H9 (cell line): ENCODE measurements around the gene GRIPAP1. TPM values are rescaled to one million over a fixed set of nuclear protein-coding genes. Genes with fewer than 3 reads are reported as not detected.

ENCODE experiments used
- DNase-seq: peaks from one replicate; pipeline ENCODE4 v3.0.0-alpha.2; 2017
- H2AFZ ChIP-seq: one replicate; pipeline ENCODE4 v1.6.1; 2013; ENCODE audit warnings: mild to moderate bottlenecking, low read length, control low read depth, moderate library complexity
- H2AK5ac ChIP-seq: 2 replicates; pipeline ENCODE4 v1.6.1; 2013; ENCODE audit warnings: low read length, control low read depth, mixed read lengths; ENCODE audit not compliant: insufficient read length
- H2BK120ac ChIP-seq: one replicate; pipeline ENCODE4 v1.6.1; 2013; ENCODE audit warnings: low read depth, mild to moderate bottlenecking, low read length, control low read depth, inconsistent platforms; ENCODE audit not compliant: poor library complexity, severe bottlenecking
- H2BK12ac ChIP-seq: 2 replicates; pipeline ENCODE4 v1.6.1; 2013; ENCODE audit warnings: low read length, control low read depth, mixed read lengths, low read depth; ENCODE audit not compliant: insufficient read length
- H2BK15ac ChIP-seq: 2 replicates; pipeline ENCODE4 v1.6.1; 2013; ENCODE audit warnings: low read depth, low read length, control low read depth
- H2BK20ac ChIP-seq: one replicate; pipeline ENCODE4 v1.6.1; 2013; ENCODE audit warnings: low read depth, mild to moderate bottlenecking, low read length, control low read depth, inconsistent platforms; ENCODE audit not compliant: poor library complexity, severe bottlenecking
- H2BK5ac ChIP-seq: 2 replicates; pipeline ENCODE4 v1.6.1; 2013; ENCODE audit warnings: low read length, control low read depth, mixed read lengths; ENCODE audit not compliant: insufficient read length
- H3K14ac ChIP-seq: 2 replicates; pipeline ENCODE4 v1.6.1; 2013; ENCODE audit warnings: low read length, control low read depth; ENCODE audit not compliant: insufficient read depth
- H3K18ac ChIP-seq: 2 replicates; pipeline ENCODE4 v1.6.1; 2013; ENCODE audit warnings: low read depth, mild to moderate bottlenecking, mixed read lengths, low read length, control low read depth; ENCODE audit not compliant: insufficient read length
- H3K23ac ChIP-seq: 2 replicates; pipeline ENCODE4 v1.6.1; 2013; ENCODE audit warnings: low read length, control low read depth, mixed read lengths, low read depth; ENCODE audit not compliant: insufficient read length
- H3K23me2 ChIP-seq: 2 replicates; pipeline ENCODE4 v1.6.1; 2013; ENCODE audit warnings: low read depth, mild to moderate bottlenecking, mixed read lengths, low read length, control low read depth; ENCODE audit not compliant: insufficient read length, poor library complexity, severe bottlenecking
- H3K27ac ChIP-seq: 2 replicates; pipeline ENCODE4 v1.5.1; 2013; ENCODE audit warnings: low read length, control low read depth, mixed read lengths, low read depth; ENCODE audit not compliant: insufficient read length
- H3K27me3 ChIP-seq: 2 replicates; pipeline ENCODE4 v1.6.1; 2013; ENCODE audit warnings: low read length, control low read depth, inconsistent platforms; ENCODE audit not compliant: insufficient read depth
- H3K4ac ChIP-seq: 2 replicates; pipeline ENCODE4 v1.6.1; 2013; ENCODE audit warnings: low read depth, mild to moderate bottlenecking, control low read depth, inconsistent platforms, low read length, moderate library complexity
- H3K4me1 ChIP-seq: 2 replicates; pipeline ENCODE4 v1.6.1; 2013; ENCODE audit warnings: low read length, control low read depth, inconsistent platforms; ENCODE audit not compliant: insufficient read depth
- H3K4me2 ChIP-seq: 2 replicates; pipeline ENCODE4 v1.6.1; 2013; ENCODE audit warnings: low read length, control low read depth, mixed read lengths; ENCODE audit not compliant: insufficient read length, insufficient read depth
- H3K56ac ChIP-seq: 2 replicates; pipeline ENCODE4 v1.6.1; 2013; ENCODE audit warnings: low read depth, mild to moderate bottlenecking, mixed read lengths, low read length, control low read depth; ENCODE audit not compliant: insufficient read length
- H3K79me1 ChIP-seq: 2 replicates; pipeline ENCODE4 v1.6.1; 2013; ENCODE audit warnings: low read depth, mild to moderate bottlenecking, moderate library complexity, low read length, control low read depth, inconsistent platforms; ENCODE audit not compliant: insufficient read depth, poor library complexity, severe bottlenecking
- H3K79me2 ChIP-seq: 2 replicates; pipeline ENCODE4 v1.6.1; 2013; ENCODE audit warnings: low read length, control low read depth, inconsistent platforms; ENCODE audit not compliant: insufficient read depth
- H3K9ac ChIP-seq: 2 replicates; pipeline ENCODE4 v1.6.1; 2013; ENCODE audit warnings: low read length, control low read depth, mixed read lengths; ENCODE audit not compliant: insufficient read length; ENCODE audit errors: extremely low read depth
- H3K9me3 ChIP-seq: one replicate; pipeline ENCODE4 v1.6.1; 2013; ENCODE audit warnings: low read depth, low read length, inconsistent platforms; ENCODE audit not compliant: control insufficient read depth
- H3T11ph ChIP-seq: one replicate; pipeline ENCODE4 v1.6.1; 2013; ENCODE audit warnings: mild to moderate bottlenecking, low read length, control low read depth, inconsistent platforms
- H4K20me1 ChIP-seq: one replicate; pipeline ENCODE4 v1.6.1; 2013; ENCODE audit not compliant: control insufficient read depth, insufficient read length, insufficient read depth
- H4K5ac ChIP-seq: 2 replicates; pipeline ENCODE4 v1.6.1; 2013; ENCODE audit warnings: low read depth, mild to moderate bottlenecking, mixed read lengths, low read length, control low read depth; ENCODE audit not compliant: insufficient read length
- H4K8ac ChIP-seq: replicated peaks from 2 replicates; pipeline ENCODE4 v1.6.1; 2013; ENCODE audit warnings: low read length, control low read depth, mixed read lengths, low read depth; ENCODE audit not compliant: insufficient read length
- H4K91ac ChIP-seq: 2 replicates; pipeline ENCODE4 v1.6.1; 2013; ENCODE audit warnings: low read depth, mild to moderate bottlenecking, moderate library complexity, mixed read lengths, low read length, control low read depth; ENCODE audit not compliant: insufficient read length
- H3K27ac Mint-ChIP-seq, 3 experiments: 2 replicates in 2 of 3; 3 replicates in 1 of 3; pipeline ENCODE4 v1.8.0; 2020 to 2021; ENCODE audit warnings: mixed read lengths in 3 of 3, mild to moderate bottlenecking in 1 of 3, moderate library complexity in 1 of 3
- H3K27me3 Mint-ChIP-seq: 2 replicates; pipeline ENCODE4 v1.8.0; 2021; ENCODE audit warnings: low read depth, mild to moderate bottlenecking, moderate library complexity, mixed read lengths
- H3K36me3 Mint-ChIP-seq, 3 experiments: 2 replicates in 2 of 3; 3 replicates in 1 of 3; pipeline ENCODE4 v1.8.0; 2020 to 2021; ENCODE audit warnings: low read depth in 3 of 3, mixed read lengths in 3 of 3; ENCODE audit not compliant: insufficient read depth in 1 of 3
- H3K4me1 Mint-ChIP-seq, 2 experiments: 2 replicates each; pipeline ENCODE4 v1.8.0; 2020; ENCODE audit warnings: mixed read lengths in 2 of 2
- H3K4me3 Mint-ChIP-seq, 2 experiments: 2 replicates in 1 of 2; 3 replicates in 1 of 2; pipeline ENCODE4 v1.8.0; 2020 to 2021; ENCODE audit warnings: mild to moderate bottlenecking in 2 of 2, mixed read lengths in 2 of 2, moderate library complexity in 1 of 2
- H3K9me3 Mint-ChIP-seq, 2 experiments: 2 replicates in 1 of 2; 3 replicates in 1 of 2; pipeline ENCODE4 v1.8.0; 2020; ENCODE audit warnings: mild to moderate bottlenecking in 2 of 2, mixed read lengths in 2 of 2, moderate library complexity in 1 of 2
- CTCF ChIP-seq: fragments of 200-600 bp; sonication (generic); conservative IDR thresholded peaks from 3 replicates; pipeline ENCODE4 v1.8.0; 2021; ENCODE audit warnings: antibody characterized with exemption, mild to moderate bottlenecking
- WGBS: extraction: QIAGEN DNeasy Blood & Tissue Kit; methylation state at CpG from one replicate; pipeline ENCODE4 v1.1.7; 2013; ENCODE audit warnings: missing lambda C conversion rate, low lambda C conversion rate, mixed read lengths; ENCODE audit not compliant: insufficient read length; ENCODE audit errors: extremely low coverage; 5-methylcytosine and 5-hydroxymethylcytosine counted together
- total RNA-seq: library from RNA; stranded (reverse); gene quantifications from 2 replicates; pipeline ENCODE4 v1.2.1, GENCODE V29; 2021

GRIPAP1 gene
- total RNA-seq, 1 experiment from 2014 or later = 71.8 TPM

GRCh38 chrX:48976086-48976485, 26.0 kb downstream of the GRIPAP1 start:
- H2BK120ac ChIP-seq = no peak overlapping the region
- no peak overlapping the region for H3K14ac ChIP-seq
- no peak overlapping the region for H4K8ac ChIP-seq
- H3K23me2 ChIP-seq = peaks cover 10% of the 10 kb centered on the region
- H3K4me1 ChIP-seq = no peaks in the 10 kb centered on the region
- no peak overlapping the region for H4K91ac ChIP-seq
- no peak overlapping the region for H3K18ac ChIP-seq
- H3K79me1 ChIP-seq = no peaks in the 10 kb centered on the region
- H3K79me2 ChIP-seq = no peaks in the 10 kb centered on the region
- H2BK5ac ChIP-seq = no peak overlapping the region
- no peak overlapping the region for H3K4ac ChIP-seq
- H3K27ac ChIP-seq = no peak overlapping the region
- no peak overlapping the region for H4K5ac ChIP-seq
- DNase-seq = no peak
- Mint-ChIP-seq H3K4me3 (no peak overlapping the region), H3K27ac (no peak overlapping the region), H3K4me1 (no peaks in the 10 kb centered on the region), H3K36me3 (peaks cover 35 to 62% (median 51%) of the 10 kb centered on the region in 3 experiments), H3K9me3 (peaks cover 71 to 83% of the 10 kb centered on the region in 2 experiments), H3K27me3 (peaks cover 2% of the 10 kb centered on the region)
- no peak overlapping the region for H2BK15ac ChIP-seq
- H2AK5ac ChIP-seq = no peak overlapping the region
- no peak overlapping the region for H3K4me2 ChIP-seq
- no peaks in the 10 kb centered on the region for H3K27me3 ChIP-seq
- H3T11ph ChIP-seq = no peak overlapping the region
- H2BK12ac ChIP-seq = no peak overlapping the region
- H2AFZ ChIP-seq = no peak overlapping the region
- no CpG with 5 or more reads among the region's 6 CpGs for WGBS
- no peaks in the 10 kb centered on the region for H3K9me3 ChIP-seq
- TF ChIP-seq CTCF = no peak
- no peaks in the 10 kb centered on the region for H4K20me1 ChIP-seq
- no peak overlapping the region for H3K56ac ChIP-seq
- H3K9ac ChIP-seq = no peak overlapping the region
- H3K23ac ChIP-seq = no peak overlapping the region
- no peak overlapping the region for H2BK20ac ChIP-seq
